ES-I3 (cell line): ENCODE data around the gene WSCD1.

Source experiments
- H3K36me3 ChIP-seq: 2 replicates; pipeline ENCODE4 v1.6.1; 2013; ENCODE audit warnings: mild to moderate bottlenecking, low read length, control low read depth, moderate library complexity; ENCODE audit not compliant: insufficient read depth
- H3K4me1 ChIP-seq: 2 replicates; pipeline ENCODE4 v1.6.1; 2013; ENCODE audit warnings: mild to moderate bottlenecking, control low read depth, low read length; ENCODE audit not compliant: insufficient read depth
- H3K9ac ChIP-seq: 2 replicates; pipeline ENCODE4 v1.6.1; 2013; ENCODE audit warnings: low read depth, mild to moderate bottlenecking, low read length, moderate library complexity
- H3K9me3 ChIP-seq: 2 replicates; pipeline ENCODE4 v1.6.1; 2013; ENCODE audit warnings: mild to moderate bottlenecking, low read length, moderate library complexity; ENCODE audit not compliant: control insufficient read depth, insufficient read depth

WSCD1 gene

GRCh38 chr17:6084311-6085161 is 14.4 kb downstream of the WSCD1 start:
- Histone ChIP-seq H3K9me3 (no peaks in the 10 kb centered on the region), H3K4me1 (no peaks in the 10 kb centered on the region), H3K9ac (no peak overlapping the region), H3K36me3 (peaks cover 6% of the 10 kb centered on the region; the same call in 1 of the 2 replicates)

- Histone ChIP-seq H3K36me3 (peaks cover 7% of the 10 kb centered on the region; the same call in 1 of the 2 replicates), H3K9ac (no peak overlapping the region)
Measured at GRCh38 chr17:6085812-6086211, 15.6 kb downstream of the WSCD1 start.

GRCh38 chr17:6086603-6087400 is 16.6 kb downstream of the WSCD1 start:
- H3K9me3 ChIP-seq = no peaks in the 10 kb centered on the region
- no peaks in the 10 kb centered on the region for H3K4me1 ChIP-seq
- no peak overlapping the region for H3K9ac ChIP-seq
- peaks cover 7% of the 10 kb centered on the region; the same call in 1 of the 2 replicates for H3K36me3 ChIP-seq

More at GRCh38 chr17:6085812-6086211, 15.6 kb downstream of the WSCD1 start:
- Histone ChIP-seq H3K4me1 (no peaks in the 10 kb centered on the region), H3K9me3 (no peaks in the 10 kb centered on the region)

- no peaks in the 10 kb centered on the region for H3K4me1 ChIP-seq
- H3K9me3 ChIP-seq = no peaks in the 10 kb centered on the region
- H3K36me3 ChIP-seq = peaks cover 5% of the 10 kb centered on the region; the same call in 1 of the 2 replicates
- no peak overlapping the region for H3K9ac ChIP-seq
Measured at GRCh38 chr17:6088141-6088540, 18.0 kb downstream of the WSCD1 start.

DNA sequence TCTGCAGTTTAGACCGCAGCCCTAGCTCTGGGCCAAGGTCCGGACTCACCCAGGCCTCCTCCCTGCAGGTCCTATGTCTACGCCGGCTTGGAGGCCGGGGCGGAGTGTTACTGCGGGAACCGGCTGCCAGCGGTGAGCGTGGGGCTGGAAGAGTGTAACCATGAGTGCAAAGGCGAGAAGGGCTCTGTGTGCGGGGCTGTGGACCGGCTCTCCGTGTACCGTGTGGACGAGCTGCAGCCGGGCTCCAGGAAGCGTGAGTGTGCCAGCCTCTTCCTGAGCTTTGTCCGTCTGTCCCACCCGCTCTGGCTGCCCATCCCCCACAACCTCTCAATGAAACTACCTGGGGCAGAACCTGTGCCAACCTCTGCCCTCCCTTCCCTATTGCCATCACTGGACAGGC is 20.1 kb downstream of the WSCD1 start:
- H3K9ac ChIP-seq = no peak overlapping the region
- peaks cover 7% of the 10 kb centered on the region; the same call in 1 of the 2 replicates for H3K36me3 ChIP-seq
- H3K9me3 ChIP-seq = no peaks in the 10 kb centered on the region
- H3K4me1 ChIP-seq = no peaks in the 10 kb centered on the region

DNA sequence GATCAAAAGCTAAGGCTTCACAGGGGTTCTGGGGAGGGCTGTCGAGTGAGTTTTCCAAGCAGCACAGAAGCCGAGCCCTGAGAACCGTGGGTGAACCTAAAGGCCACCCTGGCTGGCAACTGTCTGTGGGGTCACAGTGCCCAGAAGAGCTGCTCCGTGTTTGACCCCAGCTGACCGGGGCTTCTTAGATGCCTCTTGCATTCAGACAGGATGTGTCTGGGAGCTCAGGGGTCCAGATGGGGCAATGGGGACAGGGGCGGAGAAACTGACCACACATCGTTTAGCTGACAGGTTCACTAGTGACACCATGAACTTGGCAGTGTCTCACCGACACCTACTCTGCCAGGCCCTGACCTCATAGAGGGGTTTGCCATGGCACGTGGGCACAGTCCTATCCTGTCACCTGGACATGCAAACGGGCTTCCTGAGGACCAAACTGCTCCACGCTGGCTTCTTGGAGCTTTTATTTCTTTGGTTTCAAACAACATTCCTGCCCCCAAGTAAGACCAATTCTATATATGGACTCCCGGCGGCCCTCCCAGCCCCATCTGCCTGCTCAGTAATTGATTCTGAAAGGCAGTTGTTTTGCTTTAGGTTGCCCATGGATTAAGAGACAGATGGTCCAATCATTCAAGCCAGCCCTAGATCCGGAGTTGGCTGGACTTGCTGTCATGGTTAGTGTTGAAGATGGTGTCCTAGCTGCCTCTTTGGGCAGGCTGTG is 22.2 kb downstream of the WSCD1 start:
- H3K4me1 ChIP-seq = no peaks in the 10 kb centered on the region
- H3K9ac ChIP-seq = no peak overlapping the region
- H3K36me3 ChIP-seq = peaks cover 7% of the 10 kb centered on the region; the same call in 1 of the 2 replicates
- H3K9me3 ChIP-seq = no peaks in the 10 kb centered on the region

DNA sequence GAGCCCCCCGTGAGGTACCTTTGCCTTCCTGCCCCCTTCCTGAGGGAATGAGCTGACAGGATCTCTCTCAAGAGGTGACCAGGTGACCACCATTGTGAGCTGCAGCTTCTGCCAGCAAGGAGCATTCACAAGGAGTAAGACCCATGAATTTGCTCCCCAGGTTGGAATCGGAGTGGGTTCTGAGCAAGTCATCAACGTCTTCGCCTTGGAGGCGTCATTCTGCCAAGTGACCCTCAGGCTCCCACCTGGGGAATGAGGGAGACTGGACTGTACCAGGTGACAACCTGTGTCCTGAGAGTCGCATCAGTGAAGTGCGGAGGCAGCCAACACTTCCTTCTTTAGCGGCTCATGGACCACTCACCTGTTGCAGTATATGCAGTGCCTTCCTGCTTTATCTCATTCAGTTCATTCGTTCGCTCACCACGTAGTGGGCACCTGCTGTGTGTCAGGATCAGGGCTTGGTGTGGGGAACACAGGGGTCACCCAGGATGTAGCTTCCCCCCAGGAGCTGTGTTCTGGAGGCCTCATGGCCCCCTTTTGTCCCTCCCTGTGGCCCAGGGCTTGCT is 22.8 kb downstream of the WSCD1 start:
- H3K9me3 ChIP-seq = no peaks in the 10 kb centered on the region
- H3K9ac ChIP-seq = no peak overlapping the region
- H3K4me1 ChIP-seq = no peaks in the 10 kb centered on the region
- H3K36me3 ChIP-seq = peaks cover 7% of the 10 kb centered on the region; the same call in 1 of the 2 replicates

GRCh38 chr17:6094453-6094852 is 24.3 kb downstream of the WSCD1 start:
- H3K4me1 ChIP-seq = 0 out of 2 replicates have a peak, but pooled peaks cover 5% of the 10 kb centered on the region
- H3K9ac ChIP-seq = no peak overlapping the region
- H3K9me3 ChIP-seq = no peaks in the 10 kb centered on the region
- peaks cover 5% of the 10 kb centered on the region; the same call in 1 of the 2 replicates for H3K36me3 ChIP-seq

- H3K4me1 ChIP-seq = peaks cover 5% of the 10 kb centered on the region; the same call in 1 of the 2 replicates
- no peaks in the 10 kb centered on the region for H3K9me3 ChIP-seq
- peaks cover 2% of the 10 kb centered on the region; the same call in 1 of the 2 replicates for H3K36me3 ChIP-seq
- H3K9ac ChIP-seq = no peak overlapping the region
Measured at GRCh38 chr17:6094926-6095325, 24.7 kb downstream of the WSCD1 start.

DNA sequence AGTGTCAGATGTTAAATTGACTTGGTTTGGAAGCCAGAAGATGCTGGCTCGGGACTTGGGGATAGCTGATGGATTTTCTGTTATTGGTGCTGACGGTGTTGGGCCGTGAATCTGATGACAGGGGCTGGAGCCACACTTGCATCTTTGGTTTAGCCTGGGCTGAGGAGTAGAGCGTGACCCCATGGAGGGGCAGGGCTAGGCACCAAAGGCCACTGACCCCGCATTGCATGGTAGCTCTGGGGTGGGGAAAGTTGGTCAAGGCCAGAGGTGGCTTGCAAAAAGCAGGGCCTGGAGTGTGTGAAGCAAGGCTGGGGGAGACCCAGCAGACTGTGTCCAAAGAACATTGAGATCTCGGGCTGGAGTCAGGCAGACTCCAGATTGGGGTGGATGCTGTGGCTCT is 25.3 kb downstream of the WSCD1 start:
- Histone ChIP-seq H3K36me3 (peaks cover 2% of the 10 kb centered on the region; the same call in 1 of the 2 replicates), H3K4me1 (peaks cover 7% of the 10 kb centered on the region), H3K9me3 (no peaks in the 10 kb centered on the region), H3K9ac (no peak overlapping the region)

- peaks cover 2% of the 10 kb centered on the region; the same call in 1 of the 2 replicates for H3K36me3 ChIP-seq
- H3K9me3 ChIP-seq = no peaks in the 10 kb centered on the region
- peaks cover 17% of the 10 kb centered on the region for H3K4me1 ChIP-seq
- H3K9ac ChIP-seq = no peak overlapping the region
Measured at GRCh38 chr17:6096201-6097004, 26.2 kb downstream of the WSCD1 start.

DNA sequence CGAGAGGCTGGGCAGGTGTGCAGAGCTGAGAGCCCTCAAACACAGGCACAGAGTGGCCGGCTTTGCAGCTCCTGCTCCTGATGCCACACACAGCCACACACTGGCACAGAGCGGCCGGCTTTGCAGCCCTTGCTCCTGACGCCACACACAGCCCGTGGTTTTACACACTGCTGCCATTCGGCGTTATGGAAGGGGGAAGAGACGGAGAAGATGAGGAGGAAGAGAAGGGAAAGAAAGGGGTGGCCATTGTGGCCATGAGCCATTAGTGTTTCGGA is 26.8 kb downstream of the WSCD1 start:
- H3K36me3 ChIP-seq = peaks cover 2% of the 10 kb centered on the region; the same call in 1 of the 2 replicates
- no peak overlapping the region for H3K9ac ChIP-seq
- H3K9me3 ChIP-seq = no peaks in the 10 kb centered on the region
- peaks cover 20% of the 10 kb centered on the region for H3K4me1 ChIP-seq

- H3K9ac ChIP-seq = no peak overlapping the region
- peaks cover 33% of the 10 kb centered on the region for H3K4me1 ChIP-seq
- no peaks in the 10 kb centered on the region for H3K9me3 ChIP-seq
- peaks cover 2% of the 10 kb centered on the region; the same call in 1 of the 2 replicates for H3K36me3 ChIP-seq
Measured at GRCh38 chr17:6098050-6098822, 28.1 kb downstream of the WSCD1 start.
